ENCODE results near the gene SIAH1. TPM values are rescaled to one million over a fixed set of nuclear protein-coding genes. Genes with fewer than 3 reads are reported as not detected.
"Not testable (repeated sequence)": the region's sequence is repeated elsewhere in the genome, so short reads cannot be mapped to it uniquely, and the experiment has no call there.

SIAH1 gene
- total RNA-seq, 1 experiment from 2014 or later, result 10.9 TPM

GRCh38 chr16:48318630-48319029 is 66.6 kb downstream of the SIAH1 start:
- peaks cover 5% of the 10 kb centered on the region for H3F3A ChIP-seq (ENCODE audit: low read length, unreplicated experiment)
- no peaks in the 10 kb centered on the region for H3K36me3 ChIP-seq (ENCODE audit: low read depth, low read length)
- no peaks in the 10 kb centered on the region for H3K79me2 ChIP-seq (ENCODE audit: low read length)
- no peak overlapping the region for H3K4me3 ChIP-seq (ENCODE audit: low read length)
- H3K9ac ChIP-seq (ENCODE audit: low read length), result no peak overlapping the region
- CTCF ChIA-PET, result interaction anchor here (1.7 kb wide), 1 partner anchor 153 kb away, joined by 6 read pairs; no protein-coding TSS in a partner anchor
- H3K27ac ChIP-seq (ENCODE audit: low read length), result no peak overlapping the region
- ATAC-seq (no peak), DNase-seq (no peak)
- H2AFZ ChIP-seq (ENCODE audit: low read length), result no peak overlapping the region
- peaks cover 5% of the 10 kb centered on the region for H3K4me1 ChIP-seq (ENCODE audit: insufficient read depth, low read length)
- H3K27me3 ChIP-seq (ENCODE audit: low read length), result no peaks in the 10 kb centered on the region
- no peaks in the 10 kb centered on the region for H3K9me3 ChIP-seq (ENCODE audit: low read length)
- H4K20me1 ChIP-seq (ENCODE audit: low read length), result no peaks in the 10 kb centered on the region
- no peak for TF ChIP-seq EZH2phosphoT487 (IDR thresholded peaks at IDR 0.05; ENCODE audit: borderline replicate concordance, low read length)
- no peak for TF ChIP-seq CTCF (conservative IDR thresholded peaks at IDR 0.05; ENCODE audit: low read depth, low read length)
- no peak overlapping the region for H3K4me2 ChIP-seq (ENCODE audit: low read length)
- POLR2A ChIA-PET (ENCODE audit: unreplicated experiment), result no interaction called here
- H3K9me2 ChIP-seq (replicated peaks; ENCODE audit: low read length), result no peaks in the 10 kb centered on the region
- intact Hi-C loops (cut with micrococcal nuclease), result loop anchor here (5.0 kb wide), 1 partner anchor 86 kb away; no protein-coding TSS in a partner anchor
- no TSS peak for BruUV-seq (replicated peaks)

- TF ChIP-seq EZH2phosphoT487 (IDR thresholded peaks at IDR 0.05; ENCODE audit: borderline replicate concordance, low read length) (no peak), EZH2 (IDR thresholded peaks at IDR 0.05; ENCODE audit: low read length, unreplicated experiment) (no peak), CTCF (conservative IDR thresholded peaks at IDR 0.05; ENCODE audit: low read depth, low read length) (peak; percentile 57)
- H3K27ac ChIP-seq (ENCODE audit: low read length), result no peak overlapping the region
- BruUV-seq (replicated peaks), result no TSS peak
- no peak overlapping the region for H3K4me3 ChIP-seq (ENCODE audit: low read length)
- ChIA-PET CTCF (interaction anchor here (0.5 to 1.7 kb wide), 2 partner anchors 145 to 152 kb away, joined by 6 to 7 read pairs; no protein-coding TSS in a partner anchor), POLR2A (ENCODE audit: unreplicated experiment) (no interaction called here)
- no peaks in the 10 kb centered on the region for H3K36me3 ChIP-seq (ENCODE audit: low read depth, low read length)
- H3K4me1 ChIP-seq (ENCODE audit: insufficient read depth, low read length), result peaks cover 5% of the 10 kb centered on the region
- no peaks in the 10 kb centered on the region for H4K20me1 ChIP-seq (ENCODE audit: low read length)
- no peak overlapping the region for H2AFZ ChIP-seq (ENCODE audit: low read length)
- H3K27me3 ChIP-seq (ENCODE audit: low read length), result no peaks in the 10 kb centered on the region
- DNase-seq (peak; percentile 65), ATAC-seq (peak; percentile 83)
- H3K9me2 ChIP-seq (replicated peaks; ENCODE audit: low read length), result no peaks in the 10 kb centered on the region
- intact Hi-C loops (cut with micrococcal nuclease), result loop anchor here (5.0 kb wide), 1 partner anchor 85 kb away; no protein-coding TSS in a partner anchor
- no peaks in the 10 kb centered on the region for H3K79me2 ChIP-seq (ENCODE audit: low read length)
- no peak overlapping the region for H3K9ac ChIP-seq (ENCODE audit: low read length)
- H3F3A ChIP-seq (ENCODE audit: low read length, unreplicated experiment), result peaks cover 5% of the 10 kb centered on the region
- no peak overlapping the region for H3K4me2 ChIP-seq (ENCODE audit: low read length)
- no peaks in the 10 kb centered on the region for H3K9me3 ChIP-seq (ENCODE audit: low read length)
Observed at GRCh38 chr16:48317614-48318315, 67.4 kb downstream of the SIAH1 start.

- H3K27me3 ChIP-seq (ENCODE audit: low read length), result no peaks in the 10 kb centered on the region
- H3K4me1 ChIP-seq (ENCODE audit: insufficient read depth, low read length), result peaks cover 5% of the 10 kb centered on the region
- H3K4me2 ChIP-seq (ENCODE audit: low read length), result no peak overlapping the region
- DNase-seq (no peak), ATAC-seq (no peak)
- H3K27ac ChIP-seq (ENCODE audit: low read length), result no peak overlapping the region
- BruUV-seq (replicated peaks), result no TSS peak
- H3K9ac ChIP-seq (ENCODE audit: low read length), result no peak overlapping the region
- no peaks in the 10 kb centered on the region for H3K79me2 ChIP-seq (ENCODE audit: low read length)
- no peaks in the 10 kb centered on the region for H3K36me3 ChIP-seq (ENCODE audit: low read depth, low read length)
- no peak overlapping the region for H2AFZ ChIP-seq (ENCODE audit: low read length)
- POLR2A ChIA-PET (ENCODE audit: unreplicated experiment), result no interaction called here
- H3K4me3 ChIP-seq (ENCODE audit: low read length), result no peak overlapping the region
- H3K9me3 ChIP-seq (ENCODE audit: low read length), result no peaks in the 10 kb centered on the region
- H3F3A ChIP-seq (ENCODE audit: low read length, unreplicated experiment), result peaks cover 5% of the 10 kb centered on the region
- intact Hi-C loops (cut with micrococcal nuclease), result loop anchor here (5.0 kb wide), 1 partner anchor 85 kb away; no protein-coding TSS in a partner anchor
- TF ChIP-seq EZH2phosphoT487 (IDR thresholded peaks at IDR 0.05; ENCODE audit: borderline replicate concordance, low read length) (no peak), EZH2 (IDR thresholded peaks at IDR 0.05; ENCODE audit: low read length, unreplicated experiment) (no peak), CTCF (conservative IDR thresholded peaks at IDR 0.05; ENCODE audit: low read depth, low read length) (no peak)
- no peaks in the 10 kb centered on the region for H3K9me2 ChIP-seq (replicated peaks; ENCODE audit: low read length)
- no peaks in the 10 kb centered on the region for H4K20me1 ChIP-seq (ENCODE audit: low read length)
- CTCF ChIA-PET, result interaction anchor here (1.7 kb wide), 1 partner anchor 152 kb away, joined by 6 read pairs; no protein-coding TSS in a partner anchor
Observed at GRCh38 chr16:48317026-48317425, 68.2 kb downstream of the SIAH1 start.

GRCh38 chr16:48313905-48314304 is 71.3 kb downstream of the SIAH1 start:
- H3K4me1 ChIP-seq (ENCODE audit: insufficient read depth, low read length); H3F3A ChIP-seq (ENCODE audit: low read length, unreplicated experiment); H4K20me1 ChIP-seq (ENCODE audit: low read length); BruUV-seq (replicated peaks); H3K4me3 ChIP-seq (ENCODE audit: low read length); intact Hi-C loops (cut with micrococcal nuclease); POLR2A ChIA-PET (ENCODE audit: unreplicated experiment); H3K9me3 ChIP-seq (ENCODE audit: low read length); H3K27ac ChIP-seq (ENCODE audit: low read length); DNase-seq; H3K9ac ChIP-seq (ENCODE audit: low read length); H3K27me3 ChIP-seq (ENCODE audit: low read length); CTCF ChIA-PET; H3K9me2 ChIP-seq (replicated peaks; ENCODE audit: low read length); H2AFZ ChIP-seq (ENCODE audit: low read length); ATAC-seq; H3K4me2 ChIP-seq (ENCODE audit: low read length); H3K79me2 ChIP-seq (ENCODE audit: low read length): not testable (repeated sequence)
- H3K36me3 ChIP-seq (ENCODE audit: low read depth, low read length), result peaks cover 20% of the 10 kb centered on the region

All from PC-3 (cell line).